H4 (cell line): ENCODE results near the gene MAPK8IP3. TPM values are rescaled to one million over a fixed set of nuclear protein-coding genes. Genes with fewer than 3 reads are reported as not detected.

ENCODE experiments used
- DNase-seq: peaks from one replicate; pipeline ENCODE4 v3.0.0-alpha.2; 2015; ENCODE audit warnings: low spot score
- total RNA-seq: library from RNA; depleted of rRNA; stranded (reverse); fragments of >200 nt; shearing (Covaris generic); gene quantifications from 2 replicates; pipeline ENCODE4 v1.2.3, GENCODE V29; 2014; rRNA removed

Gene MAPK8IP3
- total RNA-seq, 1 experiment from 2014 or later: 2.6 TPM

GRCh38 chr16:1809281-1809801 is 103.3 kb downstream of the MAPK8IP3 start:
- DNase-seq: no peak

GRCh38 chr16:1810106-1810505 is 104.1 kb downstream of the MAPK8IP3 start:
- no peak for DNase-seq

GRCh38 chr16:1810536-1810935 is 104.5 kb downstream of the MAPK8IP3 start:
- DNase-seq: no peak

GRCh38 chr16:1812732-1813163 is 106.8 kb downstream of the MAPK8IP3 start:
- peak; percentile 76 for DNase-seq

- DNase-seq: no peak
Measured at GRCh38 chr16:1815461-1815860, 109.5 kb downstream of the MAPK8IP3 start.

- no peak for DNase-seq
Measured at GRCh38 chr16:1816396-1817275, 110.6 kb downstream of the MAPK8IP3 start.

GRCh38 chr16:1817276-1817589 is 111.2 kb downstream of the MAPK8IP3 start:
- DNase-seq: no peak

- no peak for DNase-seq
Measured at GRCh38 chr16:1817716-1818115, 111.7 kb downstream of the MAPK8IP3 start.

- no peak for DNase-seq
Measured at GRCh38 chr16:1818204-1818872, 112.3 kb downstream of the MAPK8IP3 start.

GRCh38 chr16:1818873-1819525 is 113.0 kb downstream of the MAPK8IP3 start:
- DNase-seq: no peak

- no peak for DNase-seq
Measured at GRCh38 chr16:1819611-1820010, 113.6 kb downstream of the MAPK8IP3 start.

Other genes starting within 250 kb of the MAPK8IP3 start
- gene CLCN7, start 231.2 kb upstream of the MAPK8IP3 start, total RNA-seq: 16.0 and 21.0 TPM in 2 replicates
- gene PTX4, start 217.3 kb upstream of the MAPK8IP3 start, total RNA-seq: not detected in 2 replicates
- gene TELO2, start 212.8 kb upstream of the MAPK8IP3 start, total RNA-seq: 3.6 and 4.8 TPM in 2 replicates
- not detected in 2 replicates for gene TMEM204, start 172.5 kb upstream of the MAPK8IP3 start, total RNA-seq
- 8.4 and 12.2 TPM in 2 replicates for gene IFT140, start 94.1 kb upstream of the MAPK8IP3 start, total RNA-seq
- 2.4 and 3.1 TPM in 2 replicates for gene CRAMP1, start 93.8 kb upstream of the MAPK8IP3 start, total RNA-seq
- 54.4 and 71.2 TPM in 2 replicates for gene JPT2, start 27.9 kb upstream of the MAPK8IP3 start, total RNA-seq
- 0.50 TPM in 1 of 2 replicates, not detected in the other for gene NME3, start 65.3 kb downstream of the MAPK8IP3 start, total RNA-seq
- gene EME2, start 66.6 kb downstream of the MAPK8IP3 start, total RNA-seq: 0.90 and 1.2 TPM in 2 replicates
- gene MRPS34, start 66.9 kb downstream of the MAPK8IP3 start, total RNA-seq: 114 and 125 TPM in 2 replicates
- 20.1 and 23.9 TPM in 2 replicates for gene SPSB3, start 76.4 kb downstream of the MAPK8IP3 start, total RNA-seq
- 38.9 and 112 TPM in 2 replicates for gene NUBP2, start 76.8 kb downstream of the MAPK8IP3 start, total RNA-seq
- not detected in 2 replicates for gene IGFALS, start 87.5 kb downstream of the MAPK8IP3 start, total RNA-seq
- gene HAGH, start 120.6 kb downstream of the MAPK8IP3 start, total RNA-seq: 18.4 and 31.3 TPM in 2 replicates
- gene FAHD1, start 121.0 kb downstream of the MAPK8IP3 start, total RNA-seq: 23.8 and 27.6 TPM in 2 replicates
- gene MEIOB, start 166.0 kb downstream of the MAPK8IP3 start, total RNA-seq: 2.8 and 9.0 TPM in 2 replicates
- gene HS3ST6, start 212.2 kb downstream of the MAPK8IP3 start, total RNA-seq: not detected in 2 replicates
- gene MSRB1, start 237.0 kb downstream of the MAPK8IP3 start, total RNA-seq: 25.3 and 32.7 TPM in 2 replicates
- gene RPL3L, start 248.5 kb downstream of the MAPK8IP3 start, total RNA-seq: not detected in 2 replicates